ENCODE data around the gene AFAP1L2.

Gene AFAP1L2

GRCh38 chr10:114304571-114305421 lies 99.5 kb downstream of the AFAP1L2 start:
- peak; percentile 43 for DNase-seq (ENCODE audit: insufficient read length)
- FAIRE-seq, result peak; percentile 73
- TF ChIP-seq POLR2A (IDR thresholded peaks at IDR 0.05; ENCODE audit: low read depth, low read length) (no peak), POLR2AphosphoS5 (IDR thresholded peaks at IDR 0.05; ENCODE audit: low read depth, low read length) (no peak), TAF1 (IDR thresholded peaks at IDR 0.05; ENCODE audit: borderline replicate concordance, low read depth, low read length) (no peak)

DNA sequence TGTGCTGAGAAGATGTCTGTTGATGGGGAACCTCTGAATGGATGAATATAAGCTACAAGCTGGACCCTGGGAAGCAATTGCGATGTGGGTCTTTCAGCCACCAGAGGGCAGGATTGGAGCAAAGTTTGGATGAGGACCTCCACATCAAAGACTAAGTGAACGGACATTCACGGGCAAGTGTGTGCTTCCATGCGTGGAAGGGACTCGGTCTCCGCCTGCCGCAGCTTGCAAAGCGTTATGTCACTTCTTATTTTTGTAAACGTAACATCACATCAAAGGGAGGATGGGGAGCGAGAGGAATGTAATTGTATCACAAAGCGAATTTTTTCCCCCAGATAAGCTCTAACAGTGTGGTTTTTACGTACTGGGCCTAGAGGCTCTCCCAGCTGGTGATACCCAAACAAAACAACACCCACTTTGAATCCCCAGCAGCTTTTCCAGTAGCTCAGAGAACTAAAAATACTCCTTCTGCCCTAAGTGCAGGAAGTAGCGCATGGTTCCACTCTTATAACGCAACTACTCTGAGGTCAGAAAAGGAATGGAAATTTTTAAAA lies 100.2 kb downstream of the AFAP1L2 start:
- FAIRE-seq, result peak; percentile 97
- DNase-seq (ENCODE audit: insufficient read length), result peak; percentile 55
- no peak for TF ChIP-seq TAF1 (IDR thresholded peaks at IDR 0.05; ENCODE audit: borderline replicate concordance, low read depth, low read length)
- no peak for TF ChIP-seq POLR2A (IDR thresholded peaks at IDR 0.05; ENCODE audit: low read depth, low read length)
- TF ChIP-seq POLR2AphosphoS5 (IDR thresholded peaks at IDR 0.05; ENCODE audit: low read depth, low read length), result no peak

DNA sequence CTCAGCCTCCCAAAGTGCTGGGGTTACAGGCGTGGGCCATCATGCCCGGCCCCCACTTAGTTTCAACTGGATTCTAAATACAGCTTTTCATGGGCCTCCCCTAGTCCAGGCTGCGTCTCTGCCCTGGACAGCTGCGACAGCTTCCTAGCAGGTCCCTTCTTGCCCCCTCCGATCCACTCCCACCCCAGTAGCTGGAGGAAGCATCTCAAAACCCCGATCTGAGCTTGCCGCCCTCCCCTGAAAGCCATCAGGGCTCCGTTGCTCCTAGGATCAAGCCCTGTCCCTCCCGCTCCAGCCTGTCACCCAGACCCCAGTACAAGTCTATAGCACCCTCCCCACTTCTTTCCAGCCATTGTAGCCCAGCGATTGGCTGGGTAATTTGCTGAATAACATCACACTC lies 100.7 kb downstream of the AFAP1L2 start:
- no peak for FAIRE-seq
- DNase-seq (ENCODE audit: insufficient read length), result no peak
- no peak for TF ChIP-seq TAF1 (IDR thresholded peaks at IDR 0.05; ENCODE audit: borderline replicate concordance, low read depth, low read length)
- TF ChIP-seq POLR2A (IDR thresholded peaks at IDR 0.05; ENCODE audit: low read depth, low read length), result no peak
- TF ChIP-seq POLR2AphosphoS5 (IDR thresholded peaks at IDR 0.05; ENCODE audit: low read depth, low read length), result no peak

GRCh38 chr10:114301951-114302710 lies 102.2 kb downstream of the AFAP1L2 start:
- FAIRE-seq (no peak), DNase-seq (ENCODE audit: insufficient read length) (no peak)
- TF ChIP-seq POLR2AphosphoS5 (IDR thresholded peaks at IDR 0.05; ENCODE audit: low read depth, low read length) (no peak), POLR2A (IDR thresholded peaks at IDR 0.05; ENCODE audit: low read depth, low read length) (no peak), TAF1 (IDR thresholded peaks at IDR 0.05; ENCODE audit: borderline replicate concordance, low read depth, low read length) (no peak)

- FAIRE-seq, result peak; percentile 5
- TF ChIP-seq POLR2A (IDR thresholded peaks at IDR 0.05; ENCODE audit: low read depth, low read length), result no peak
- TF ChIP-seq TAF1 (IDR thresholded peaks at IDR 0.05; ENCODE audit: borderline replicate concordance, low read depth, low read length), result no peak
- TF ChIP-seq POLR2AphosphoS5 (IDR thresholded peaks at IDR 0.05; ENCODE audit: low read depth, low read length), result no peak
Measured at GRCh38 chr10:114301177-114301576, 103.1 kb downstream of the AFAP1L2 start.

GRCh38 chr10:114300036-114300645 lies 104.2 kb downstream of the AFAP1L2 start:
- no peak for FAIRE-seq
- no peak for TF ChIP-seq TAF1 (IDR thresholded peaks at IDR 0.05; ENCODE audit: borderline replicate concordance, low read depth, low read length)
- TF ChIP-seq POLR2A (IDR thresholded peaks at IDR 0.05; ENCODE audit: low read depth, low read length), result no peak
- no peak for TF ChIP-seq POLR2AphosphoS5 (IDR thresholded peaks at IDR 0.05; ENCODE audit: low read depth, low read length)
- DNase-seq (ENCODE audit: insufficient read length), result no peak

More at GRCh38 chr10:114301177-114301576, 103.1 kb downstream of the AFAP1L2 start:
- no peak for DNase-seq (ENCODE audit: insufficient read length)

GRCh38 chr10:114297136-114297705 lies 107.1 kb downstream of the AFAP1L2 start:
- FAIRE-seq (no peak), DNase-seq (ENCODE audit: insufficient read length) (no peak)
- no peak for TF ChIP-seq TAF1 (IDR thresholded peaks at IDR 0.05; ENCODE audit: borderline replicate concordance, low read depth, low read length)
- TF ChIP-seq POLR2AphosphoS5 (IDR thresholded peaks at IDR 0.05; ENCODE audit: low read depth, low read length), result no peak
- no peak for TF ChIP-seq POLR2A (IDR thresholded peaks at IDR 0.05; ENCODE audit: low read depth, low read length)

DNA sequence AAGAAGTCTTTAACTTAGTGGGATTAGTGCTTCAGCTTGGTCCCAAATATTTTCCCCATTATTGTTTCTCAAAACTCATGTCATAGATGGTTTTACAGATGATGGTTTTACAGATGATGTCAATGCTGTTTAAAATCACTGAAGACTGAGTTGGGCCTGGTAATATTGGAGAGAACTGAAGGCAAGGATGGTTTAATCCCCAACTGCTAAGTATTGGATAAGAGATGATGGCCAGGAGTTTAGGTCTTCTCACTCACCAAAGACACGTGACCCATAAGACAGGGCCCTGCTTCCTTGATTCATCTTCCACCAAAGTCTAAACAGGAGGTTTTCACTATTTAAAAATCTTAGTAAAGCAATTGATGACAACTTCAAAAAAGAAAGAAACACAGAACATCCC lies 108.9 kb downstream of the AFAP1L2 start:
- TF ChIP-seq TAF1 (IDR thresholded peaks at IDR 0.05; ENCODE audit: borderline replicate concordance, low read depth, low read length), result no peak
- TF ChIP-seq POLR2A (IDR thresholded peaks at IDR 0.05; ENCODE audit: low read depth, low read length), result no peak
- no peak for TF ChIP-seq POLR2AphosphoS5 (IDR thresholded peaks at IDR 0.05; ENCODE audit: low read depth, low read length)

GRCh38 chr10:114294549-114294948 lies 109.8 kb downstream of the AFAP1L2 start:
- TF ChIP-seq POLR2AphosphoS5 (IDR thresholded peaks at IDR 0.05; ENCODE audit: low read depth, low read length) (no peak), TAF1 (IDR thresholded peaks at IDR 0.05; ENCODE audit: borderline replicate concordance, low read depth, low read length) (no peak)
- no peak for FAIRE-seq
- no peak for DNase-seq (ENCODE audit: insufficient read length)

More for the DNA sequence above, 108.9 kb downstream of the AFAP1L2 start:
- DNase-seq (ENCODE audit: insufficient read length), result no peak
- no peak for FAIRE-seq

GRCh38 chr10:114293075-114293474 lies 111.2 kb downstream of the AFAP1L2 start:
- FAIRE-seq (no peak), DNase-seq (ENCODE audit: insufficient read length) (no peak)
- no peak for TF ChIP-seq TAF1 (IDR thresholded peaks at IDR 0.05; ENCODE audit: borderline replicate concordance, low read depth, low read length)
- TF ChIP-seq POLR2A (IDR thresholded peaks at IDR 0.05; ENCODE audit: low read depth, low read length), result no peak
- no peak for TF ChIP-seq POLR2AphosphoS5 (IDR thresholded peaks at IDR 0.05; ENCODE audit: low read depth, low read length)

GRCh38 chr10:114291516-114291915 lies 112.8 kb downstream of the AFAP1L2 start:
- no peak for DNase-seq (ENCODE audit: insufficient read length)
- FAIRE-seq, result no peak
- TF ChIP-seq TAF1 (IDR thresholded peaks at IDR 0.05; ENCODE audit: borderline replicate concordance, low read depth, low read length) (no peak), POLR2A (IDR thresholded peaks at IDR 0.05; ENCODE audit: low read depth, low read length) (no peak), POLR2AphosphoS5 (IDR thresholded peaks at IDR 0.05; ENCODE audit: low read depth, low read length) (no peak)
